SK-N-MC (cell line): ENCODE results near the gene TBCB.

Experiments
- EZH2 ChIP-seq: fragments of 200-600 bp; sonication (generic); IDR thresholded peaks from one replicate; pipeline ENCODE4 v1.6.1; 2017; ENCODE audit warnings: antibody characterized with exemption
- POLR2AphosphoS5 ChIP-seq: IDR thresholded peaks from 2 replicates; pipeline ENCODE4 v1.6.1; 2012; ENCODE audit warnings: mild to moderate bottlenecking, low read depth, low read length, borderline replicate concordance

- TF ChIP-seq POLR2AphosphoS5 (no peak), EZH2 (no peak)
Observed at GRCh38 chr19:36142496-36142895, 27.2 kb downstream of the TBCB start.
